Heart left ventricle (tissue), 16 donors: Measurements from ENCODE around the gene RNF7. TPM values are rescaled to one million over a fixed set of nuclear protein-coding genes. Genes with fewer than 3 reads are reported as not detected.
A peak's percentile ranks its signal among the peaks of the same experiment; 100 is the strongest.

ENCODE experiments used
- ATAC-seq, 4 donors: fragments of 200-7000 bp; cut with Tn5 transposase; one replicate each; pipeline ENCODE4 v1.9.1; 2020 to 2022; ENCODE audit warnings: moderate library complexity in 4 of 4, mild to moderate bottlenecking in 3 of 4, moderate number of reproducible peaks in 1 of 4
- DNase-seq, 5 donors: peaks; one replicate each; pipeline ENCODE4 v3.0.0-alpha.2; 2020
- H3K27ac ChIP-seq, 12 donors: fragments of 200-600 bp; sonication (generic) in 4 of 12; one replicate each; pipeline versions ENCODE4 v1.5.0 to v1.8.0; 2016 to 2022; ENCODE audit warnings: mild to moderate bottlenecking in 2 of 12
- H3K27me3 ChIP-seq, 9 donors: fragments of 200-600 bp; sonication (generic) in 2 of 9; one replicate each; pipeline versions ENCODE4 v1.5.1 to v1.8.0; 2016 to 2022; ENCODE audit warnings: mild to moderate bottlenecking in 3 of 9
- H3K36me3 ChIP-seq, 9 donors: fragments of 200-600 bp; sonication (generic) in 2 of 9; one replicate each; pipeline versions ENCODE4 v1.5.0 to v1.8.0; 2018 to 2022; ENCODE audit warnings: mild to moderate bottlenecking in 2 of 9
- H3K4me1 ChIP-seq, 12 donors: fragments of 200-600 bp; sonication (generic) in 4 of 12; one replicate each; pipeline versions ENCODE4 v1.5.0 to v1.8.0; 2016 to 2022; ENCODE audit warnings: mild to moderate bottlenecking in 3 of 12
- H3K4me3 ChIP-seq, 12 donors: fragments of 200-600 bp; sonication (generic) in 4 of 12; one replicate each; pipeline versions ENCODE4 v1.5.0 to v1.8.0; 2017 to 2022; ENCODE audit warnings: mild to moderate bottlenecking in 9 of 12, moderate library complexity in 4 of 12
- H3K9me3 ChIP-seq, 12 donors: fragments of 200-600 bp; sonication (generic) in 4 of 12; one replicate each; pipeline versions ENCODE4 v1.5.0 to v1.8.0; 2016 to 2022; ENCODE audit warnings: mild to moderate bottlenecking in 1 of 12
- POLR2A ChIP-seq, 2 donors: fragments of 450-650 bp; IDR thresholded peaks; one replicate each; pipeline ENCODE4 v1.6.1; 2017; ENCODE audit warnings: antibody characterized with exemption in 2 of 2, mild to moderate bottlenecking in 2 of 2, moderate library complexity in 2 of 2
- WGBS, 4 donors: extraction: QIAGEN DNeasy Blood & Tissue Kit in 2 of 4; methylation state at CpG; one replicate each; pipeline versions ENCODE4 v1.1.5 to v1.1.7; 2013 to 2018; 5-methylcytosine and 5-hydroxymethylcytosine counted together
- intact Hi-C, 10 donors: fragments of 100-400 bp; cut with DNase I; formaldehyde crosslinking; loops; one replicate each; pipeline versions ENCODE4 v1.11.1 to v1.14.2; 2022
- polyA plus RNA-seq, 2 donors: library from polyadenylated mRNA; stranded (reverse); fragments of 200-250 nt; gene quantifications; one replicate each; pipeline ENCODE4 v1.2.3, GENCODE V29; 2013
- total RNA-seq, 9 donors: library from RNA; depleted of rRNA in 2 of 9; stranded (reverse); fragments of >200 nt in 2 of 9; fragmentation: NEBNext Ultra II Directional in 3 of 9; extraction: Animal tissue kit (Norgen Biotek cat#: 25700) in 3 of 9; gene quantifications; one replicate each; pipeline versions ENCODE4 v1.1.0 to v1.2.4, GENCODE V29; 2016 to 2023
- TF ChIP-seq, protein P1 (sequence below), 12 donors: fragments of 200-600 bp; sonication (generic) in 4 of 12; IDR thresholded peaks; one replicate each; pipeline versions ENCODE4 v1.5.0 to v1.8.0; 2018 to 2022; ENCODE audit warnings: antibody characterized with exemption in 12 of 12, mild to moderate bottlenecking in 5 of 12
- donor health status: ischemic (EF 13 %, LVEDD 7.1; RV severe dilation, severe dysfunction).
- donor health status: healthy with polysubstance abuse.
- donor health status: DM: no; HTN: yes; CAD: no.
- donor health status: DM: no; HTN: no; CAD: no.
- donor health status: ischemic (EF 25% LVEDD 6.9; RV normal size, moderate dysfunction).
- donor health status: ischemic (EF 25% LVEDD 5.7; RV mildly dilated, moderate dysfunction).
- donor health status: healthy.
- donor health status: DM: yes; HTN: yes; CAD: no.
- donor health status: ischemic (EF 35%, LVEDD 5.7; RV mildly dilated, moderate dysfunction).
- donor health status: nonischemic (EF 11% LVEDD 7.7; RV severe dilation, severe dysfunction).
- donor health status: DM: yes; HTN: yes; CAD: no.
- donor health status: PGD.
- donor health status: ischemic (EF 29% LVEDD 5.4; RV normal size, mild dysfunction).
- donor health status: nonischemic (EF 23%, LVEDD 6.1; RV moderate dilation, normal function).

The RNF7 gene
- total and polyA plus RNA-seq, 11 donors, result 73.0 to 197 (median 84.4) TPM

DNA sequence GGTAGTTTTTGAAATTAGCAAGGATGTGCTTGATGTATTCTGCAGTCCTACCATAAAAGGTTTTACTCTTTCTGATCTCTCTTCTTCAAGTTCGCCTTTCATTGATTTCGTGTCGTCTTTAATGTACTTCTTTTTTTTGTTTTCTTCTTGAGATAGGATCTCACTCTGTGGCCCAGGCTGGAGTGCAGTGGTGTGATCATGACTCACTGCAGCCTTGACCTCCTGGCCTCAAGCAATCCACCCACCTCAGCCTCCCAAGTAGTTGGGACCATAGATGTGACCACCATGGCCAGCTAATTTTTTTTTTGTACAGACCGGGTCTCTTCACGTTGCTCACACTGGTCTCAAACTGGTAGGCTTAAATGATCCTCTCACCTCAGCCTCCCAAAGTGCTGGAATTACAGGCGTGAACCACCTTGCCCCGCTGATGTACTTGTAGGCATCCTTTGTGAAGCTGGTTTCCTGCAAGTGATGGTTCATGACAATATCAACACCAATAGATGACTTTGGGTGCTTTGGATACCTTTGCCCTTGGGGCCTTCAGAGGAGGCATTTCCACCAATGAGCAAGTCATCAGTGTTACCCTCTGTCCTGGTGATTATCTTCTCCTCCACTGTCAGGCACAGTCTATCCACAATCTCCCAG, 28.9 kb upstream of the RNF7 start:
- 95 to 98% (median 95%) methylated on average over 7 of the region's 7 CpGs for WGBS, 4 donors
- DNase-seq (no peak), ATAC-seq (no peak)
- no peaks in the 10 kb centered on the region for H3K36me3 ChIP-seq
- H3K4me1 ChIP-seq, result peaks cover 0 to 10% (median 0%) of the 10 kb centered on the region in 12 donors
- no peaks in the 10 kb centered on the region for H3K9me3 ChIP-seq
- H3K27ac ChIP-seq, result no peak overlapping the region
- TF ChIP-seq, protein P1, sequence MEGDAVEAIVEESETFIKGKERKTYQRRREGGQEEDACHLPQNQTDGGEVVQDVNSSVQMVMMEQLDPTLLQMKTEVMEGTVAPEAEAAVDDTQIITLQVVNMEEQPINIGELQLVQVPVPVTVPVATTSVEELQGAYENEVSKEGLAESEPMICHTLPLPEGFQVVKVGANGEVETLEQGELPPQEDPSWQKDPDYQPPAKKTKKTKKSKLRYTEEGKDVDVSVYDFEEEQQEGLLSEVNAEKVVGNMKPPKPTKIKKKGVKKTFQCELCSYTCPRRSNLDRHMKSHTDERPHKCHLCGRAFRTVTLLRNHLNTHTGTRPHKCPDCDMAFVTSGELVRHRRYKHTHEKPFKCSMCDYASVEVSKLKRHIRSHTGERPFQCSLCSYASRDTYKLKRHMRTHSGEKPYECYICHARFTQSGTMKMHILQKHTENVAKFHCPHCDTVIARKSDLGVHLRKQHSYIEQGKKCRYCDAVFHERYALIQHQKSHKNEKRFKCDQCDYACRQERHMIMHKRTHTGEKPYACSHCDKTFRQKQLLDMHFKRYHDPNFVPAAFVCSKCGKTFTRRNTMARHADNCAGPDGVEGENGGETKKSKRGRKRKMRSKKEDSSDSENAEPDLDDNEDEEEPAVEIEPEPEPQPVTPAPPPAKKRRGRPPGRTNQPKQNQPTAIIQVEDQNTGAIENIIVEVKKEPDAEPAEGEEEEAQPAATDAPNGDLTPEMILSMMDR (IDR thresholded peaks at IDR 0.05), result no peak
- no peak for TF ChIP-seq POLR2A (IDR thresholded peaks at IDR 0.05)
- intact Hi-C loops, result no loop called here
- no peak overlapping the region for H3K4me3 ChIP-seq
- no peaks in the 10 kb centered on the region for H3K27me3 ChIP-seq

DNA sequence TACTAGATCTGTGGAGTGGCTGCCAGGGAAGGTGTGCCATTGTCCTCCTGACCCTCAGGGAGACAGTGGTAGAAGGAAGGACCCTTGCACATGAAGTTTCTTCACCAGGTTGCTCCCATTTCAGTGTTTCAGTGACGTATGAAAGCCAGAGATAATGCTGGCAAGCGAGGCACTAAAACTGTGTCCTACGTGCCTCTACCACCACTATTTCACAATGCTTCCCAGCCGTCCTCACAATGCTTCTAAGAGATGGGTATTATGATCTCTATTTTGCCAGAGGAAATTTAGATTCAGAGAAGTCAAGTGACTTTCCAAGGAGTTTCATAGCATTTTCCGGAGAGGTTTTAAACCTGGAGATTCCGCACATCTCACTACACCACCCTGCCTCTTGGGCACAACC, 28.0 kb upstream of the RNF7 start:
- no peaks in the 10 kb centered on the region for H3K27me3 ChIP-seq
- H3K36me3 ChIP-seq, result no peaks in the 10 kb centered on the region
- no peak for DNase-seq
- ATAC-seq, result no peak
- H3K27ac ChIP-seq, result no peak overlapping the region
- intact Hi-C loops, result no loop called here
- WGBS, 4 donors, result 90 to 96% (median 95%) methylated on average over 6 of the region's 6 CpGs
- H3K4me3 ChIP-seq, result no peak overlapping the region
- TF ChIP-seq POLR2A (IDR thresholded peaks at IDR 0.05), result no peak
- TF ChIP-seq, protein P1 (IDR thresholded peaks at IDR 0.05), result no peak
- H3K4me1 ChIP-seq, result peaks cover 0 to 10% (median 0%) of the 10 kb centered on the region in 12 donors
- peaks cover 0 to 3% (median 0%) of the 10 kb centered on the region in 12 donors for H3K9me3 ChIP-seq

DNA sequence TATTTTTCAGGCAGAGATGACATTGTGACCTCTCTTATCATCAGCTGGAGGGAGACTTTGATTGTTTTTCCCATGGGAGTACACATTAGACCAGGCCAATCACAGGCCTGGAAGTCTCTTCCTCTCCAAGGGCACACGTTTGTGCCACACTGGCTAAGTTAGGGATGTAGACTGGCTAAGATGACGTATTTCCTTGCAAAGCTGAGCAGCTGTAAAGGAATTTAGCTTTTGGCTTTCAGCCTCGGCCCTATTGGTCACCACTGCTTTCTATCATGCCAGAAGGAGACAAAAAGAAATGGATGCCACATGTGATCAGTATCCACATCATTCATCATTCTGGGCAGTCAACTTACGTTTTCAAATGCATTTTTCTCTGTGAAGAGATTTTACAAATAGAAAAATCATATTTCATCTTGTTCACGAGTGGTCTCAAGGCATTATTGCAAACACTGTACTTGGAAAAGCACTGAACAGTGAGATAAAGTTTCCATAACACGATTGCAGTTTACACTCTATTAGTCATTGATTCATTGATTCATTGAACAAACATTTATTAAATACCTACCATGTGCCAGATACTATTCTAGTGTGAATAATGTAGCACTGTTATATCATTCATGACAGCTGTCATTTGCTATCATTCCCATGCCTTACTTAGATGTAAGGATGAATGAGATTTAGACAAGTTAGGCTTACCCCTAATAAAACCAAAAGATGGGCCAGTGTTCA, 27.0 kb upstream of the RNF7 start:
- H3K4me1 ChIP-seq, result peaks cover 0 to 10% (median 0%) of the 10 kb centered on the region in 12 donors
- H3K4me3 ChIP-seq, result no peak overlapping the region
- no peaks in the 10 kb centered on the region for H3K36me3 ChIP-seq
- ATAC-seq (peak in 2 of 4 donors; percentile 26), DNase-seq (no peak)
- no peaks in the 10 kb centered on the region for H3K27me3 ChIP-seq
- intact Hi-C loops, result no loop called here
- peak overlapping the region in 3 of 12 donors; percentile 9 to 45 (median 18) for H3K27ac ChIP-seq
- 51 to 67% (median 61%) methylated on average over 6 of the region's 6 CpGs for WGBS, 4 donors
- H3K9me3 ChIP-seq, result peaks cover 0 to 13% (median 0%) of the 10 kb centered on the region in 12 donors
- TF ChIP-seq, protein P1 (IDR thresholded peaks at IDR 0.05), result no peak
- no peak for TF ChIP-seq POLR2A (IDR thresholded peaks at IDR 0.05)

DNA sequence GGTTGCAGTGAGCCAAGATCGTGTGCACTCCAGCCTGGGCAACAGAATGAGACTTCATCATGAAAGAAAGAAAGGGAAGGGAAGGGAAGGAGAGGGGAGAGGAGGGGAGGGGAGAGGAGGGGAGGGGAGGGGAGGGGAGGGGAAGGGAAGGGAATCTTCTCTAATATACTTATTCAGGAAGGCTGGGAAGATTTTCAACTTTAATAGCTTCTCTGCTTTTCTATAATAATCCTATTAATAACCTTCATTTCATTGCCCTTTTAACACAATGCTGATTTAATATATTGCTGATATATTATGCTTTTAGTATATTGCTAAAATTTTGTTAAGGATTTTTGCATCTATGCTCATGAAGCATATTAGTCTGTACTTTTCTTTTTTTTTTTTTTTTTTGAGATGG, 23.4 kb upstream of the RNF7 start:
- WGBS, 4 donors, result 85 to 96% (median 96%) methylated on average over 1 of the region's 1 CpG

More for the DNA sequence above, 23.4 kb upstream of the RNF7 start:
- H3K4me3 ChIP-seq, result no peak overlapping the region
- ATAC-seq (no peak), DNase-seq (no peak)
- H3K27ac ChIP-seq, result no peak overlapping the region
- no peaks in the 10 kb centered on the region for H3K36me3 ChIP-seq
- intact Hi-C loops, result no loop called here
- H3K27me3 ChIP-seq, result no peaks in the 10 kb centered on the region
- TF ChIP-seq, protein P1 (IDR thresholded peaks at IDR 0.05), result no peak
- TF ChIP-seq POLR2A (IDR thresholded peaks at IDR 0.05), result no peak
- H3K9me3 ChIP-seq, result peaks cover 0 to 19% (median 2%) of the 10 kb centered on the region in 12 donors
- peaks cover 0 to 4% (median 0%) of the 10 kb centered on the region in 12 donors for H3K4me1 ChIP-seq
